ENCODE data around the gene TAS2R16. TPM values are rescaled to one million over a fixed set of nuclear protein-coding genes. Genes with fewer than 3 reads are reported as not detected.

TAS2R16 gene
- total RNA-seq, 2 experiments from 2014 or later, result not detected

- ChIA-PET CTCF (ENCODE audit: unreplicated experiment) (no interaction called here), POLR2A (interaction anchor here (1.0 kb wide), 1 partner anchor 8 kb away, joined by 4 read pairs; the partner anchor contains the start of gene TAS2R16)
- TF ChIP-seq CTCF (conservative IDR thresholded peaks at IDR 0.05; ENCODE audit: low read length) (no peak), EZH2phosphoT487 (IDR thresholded peaks at IDR 0.05; ENCODE audit: borderline replicate concordance, low read depth, low read length) (no peak)
- Histone ChIP-seq H4K20me1 (ENCODE audit: insufficient read depth, low read length) (no peaks in the 10 kb centered on the region), H3K4me3 (ENCODE audit: low read depth, low read length, poor library complexity, severe bottlenecking) (no peak overlapping the region), H3K36me3 (ENCODE audit: insufficient read depth, low read length) (no peaks in the 10 kb centered on the region), H2AFZ (ENCODE audit: low read length) (no peak overlapping the region), H3K4me1 (ENCODE audit: insufficient read depth, low read length, poor library complexity, severe bottlenecking) (no peaks in the 10 kb centered on the region), H3K4me2 (ENCODE audit: low read length) (no peak overlapping the region), H3K27ac (ENCODE audit: low read depth, low read length, poor library complexity, severe bottlenecking) (no peak overlapping the region), H3K9me2 (ENCODE audit: insufficient read depth, low read length) (no peaks in the 10 kb centered on the region), H3K9me3 (ENCODE audit: low read length) (no peaks in the 10 kb centered on the region), H3K79me2 (ENCODE audit: insufficient read depth, low read depth, low read length) (no peaks in the 10 kb centered on the region)
- BruUV-seq (replicated peaks), result no TSS peak
- DNase-seq (ENCODE audit: low spot score), result no peak
- intact Hi-C loops (cut with micrococcal nuclease; ENCODE audit: unreplicated experiment), result no loop called here
These were observed 8.0 kb downstream of the TAS2R16 start for GRCh38 chr7:122987463-122987862.

- no peak for DNase-seq (ENCODE audit: low spot score)
These were observed 11.5 kb downstream of the TAS2R16 start for GRCh38 chr7:122984021-122984420.

More at GRCh38 chr7:122984021-122984420, 11.5 kb downstream of the TAS2R16 start:
- H3K9me3 ChIP-seq (ENCODE audit: low read length), result no peaks in the 10 kb centered on the region
- no peak overlapping the region for H2AFZ ChIP-seq (ENCODE audit: low read length)
- H3K4me1 ChIP-seq (ENCODE audit: insufficient read depth, low read length, poor library complexity, severe bottlenecking), result no peaks in the 10 kb centered on the region
- ChIA-PET CTCF (ENCODE audit: unreplicated experiment) (no interaction called here), POLR2A (interaction anchor here (0.9 kb wide), 1 partner anchor 39 kb away, joined by 3 read pairs; no protein-coding TSS in a partner anchor)
- BruUV-seq (replicated peaks), result no TSS peak
- intact Hi-C loops (cut with micrococcal nuclease; ENCODE audit: unreplicated experiment), result no loop called here
- TF ChIP-seq CTCF (conservative IDR thresholded peaks at IDR 0.05; ENCODE audit: low read length) (no peak), EZH2phosphoT487 (IDR thresholded peaks at IDR 0.05; ENCODE audit: borderline replicate concordance, low read depth, low read length) (no peak)
- H3K4me3 ChIP-seq (ENCODE audit: low read depth, low read length, poor library complexity, severe bottlenecking), result no peak overlapping the region
- H4K20me1 ChIP-seq (ENCODE audit: insufficient read depth, low read length), result no peaks in the 10 kb centered on the region
- no peaks in the 10 kb centered on the region for H3K79me2 ChIP-seq (ENCODE audit: insufficient read depth, low read depth, low read length)
- H3K36me3 ChIP-seq (ENCODE audit: insufficient read depth, low read length), result no peaks in the 10 kb centered on the region
- no peak overlapping the region for H3K27ac ChIP-seq (ENCODE audit: low read depth, low read length, poor library complexity, severe bottlenecking)
- no peak overlapping the region for H3K4me2 ChIP-seq (ENCODE audit: low read length)
- no peaks in the 10 kb centered on the region for H3K9me2 ChIP-seq (ENCODE audit: insufficient read depth, low read length)
